GM18511 (cell line): ENCODE data around the gene PPARA.

ENCODE experiments used
- ATAC-seq: cut with Tn5 transposase; IDR thresholded peaks from one replicate; pipeline ENCODE4 v1.9.1; 2021; ENCODE audit warnings: mild to moderate bottlenecking, moderate library complexity; ENCODE audit not compliant: unreplicated experiment

Gene PPARA

DNA sequence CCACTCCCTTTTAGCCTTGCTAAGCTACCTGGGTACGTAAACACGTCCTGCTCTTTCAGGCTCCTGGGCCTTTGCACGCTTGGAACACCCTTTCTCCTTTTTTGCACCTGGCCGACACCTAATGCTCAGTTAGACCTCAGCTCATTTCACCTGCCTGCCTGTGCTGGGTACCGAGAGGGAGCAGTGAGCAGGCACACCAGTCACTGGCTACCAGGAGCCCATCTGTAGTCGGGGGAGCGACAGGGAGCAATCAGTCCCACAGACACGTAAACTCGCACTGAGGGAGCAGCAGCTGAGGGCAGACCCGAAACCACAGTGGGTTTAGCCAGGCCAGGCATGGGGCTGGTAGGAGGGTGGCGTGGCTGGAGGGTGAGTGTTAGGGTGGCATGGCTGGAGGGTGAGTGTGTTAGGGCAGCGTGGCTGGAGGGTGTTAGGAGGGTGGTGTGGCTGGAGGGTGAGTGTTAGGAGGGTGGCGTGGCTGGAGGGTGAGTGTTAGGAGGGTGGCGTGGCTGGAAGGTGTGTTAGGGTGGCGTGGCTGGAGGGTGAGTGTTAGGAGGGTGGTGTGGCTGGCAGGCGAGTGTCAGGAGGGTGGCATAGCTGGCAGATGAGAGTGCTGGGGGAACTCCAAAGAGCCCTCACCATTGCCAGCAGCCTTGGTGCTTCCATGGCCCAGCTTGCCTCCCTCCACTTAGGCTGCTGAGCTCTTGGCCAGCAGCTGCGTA is 140.0 kb downstream of the PPARA start:
- no peak for ATAC-seq

GRCh38 chr22:46290843-46291785 is 140.8 kb downstream of the PPARA start:
- no peak for ATAC-seq

DNA sequence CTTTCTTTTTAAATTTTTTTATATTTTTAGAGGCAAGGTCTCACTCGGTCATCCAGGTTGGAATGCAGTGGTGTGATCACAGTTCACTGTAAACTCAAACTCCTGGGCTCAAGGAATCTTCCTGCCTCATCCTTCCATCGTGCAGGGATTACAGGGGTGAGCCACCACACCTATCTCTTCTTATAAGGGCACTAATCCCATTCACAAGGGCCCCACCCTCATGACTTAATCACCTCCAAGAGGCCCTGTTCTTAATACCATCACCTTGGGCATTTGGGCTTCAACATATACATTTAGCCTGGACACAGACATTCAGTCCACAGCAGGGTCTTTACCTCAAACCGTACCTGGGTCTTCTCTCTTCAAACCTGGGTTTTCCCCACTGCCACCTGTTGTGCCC is 141.8 kb downstream of the PPARA start:
- ATAC-seq, result no peak

DNA sequence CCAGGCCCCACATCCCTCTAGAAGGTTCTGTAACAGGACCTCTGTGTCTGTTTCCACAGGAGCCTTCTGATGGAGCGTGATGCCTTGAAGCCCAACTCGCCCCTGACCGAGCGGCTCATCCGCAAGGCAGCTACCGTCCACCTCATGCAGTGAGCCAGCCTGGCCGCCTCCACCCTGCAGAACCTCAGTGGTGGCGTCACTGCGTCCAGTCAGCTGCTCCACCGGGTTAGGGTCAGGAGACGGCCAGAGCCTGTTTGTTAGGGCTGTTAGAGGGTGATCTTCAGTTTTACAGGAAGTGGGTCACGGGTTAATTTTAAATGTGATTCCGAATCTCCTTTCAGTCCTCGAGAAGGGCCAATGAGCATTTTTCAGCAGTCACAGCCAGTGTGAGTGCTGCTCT is 142.4 kb downstream of the PPARA start:
- no peak for ATAC-seq
